HG03378 (cell line): ENCODE data around the gene TERT.

Experiments used
- ATAC-seq: cut with Tn5 transposase; IDR thresholded peaks from one replicate; pipeline ENCODE4 v1.9.1; 2021; ENCODE audit warnings: mild to moderate bottlenecking, moderate library complexity; ENCODE audit not compliant: unreplicated experiment

TERT gene

DNA sequence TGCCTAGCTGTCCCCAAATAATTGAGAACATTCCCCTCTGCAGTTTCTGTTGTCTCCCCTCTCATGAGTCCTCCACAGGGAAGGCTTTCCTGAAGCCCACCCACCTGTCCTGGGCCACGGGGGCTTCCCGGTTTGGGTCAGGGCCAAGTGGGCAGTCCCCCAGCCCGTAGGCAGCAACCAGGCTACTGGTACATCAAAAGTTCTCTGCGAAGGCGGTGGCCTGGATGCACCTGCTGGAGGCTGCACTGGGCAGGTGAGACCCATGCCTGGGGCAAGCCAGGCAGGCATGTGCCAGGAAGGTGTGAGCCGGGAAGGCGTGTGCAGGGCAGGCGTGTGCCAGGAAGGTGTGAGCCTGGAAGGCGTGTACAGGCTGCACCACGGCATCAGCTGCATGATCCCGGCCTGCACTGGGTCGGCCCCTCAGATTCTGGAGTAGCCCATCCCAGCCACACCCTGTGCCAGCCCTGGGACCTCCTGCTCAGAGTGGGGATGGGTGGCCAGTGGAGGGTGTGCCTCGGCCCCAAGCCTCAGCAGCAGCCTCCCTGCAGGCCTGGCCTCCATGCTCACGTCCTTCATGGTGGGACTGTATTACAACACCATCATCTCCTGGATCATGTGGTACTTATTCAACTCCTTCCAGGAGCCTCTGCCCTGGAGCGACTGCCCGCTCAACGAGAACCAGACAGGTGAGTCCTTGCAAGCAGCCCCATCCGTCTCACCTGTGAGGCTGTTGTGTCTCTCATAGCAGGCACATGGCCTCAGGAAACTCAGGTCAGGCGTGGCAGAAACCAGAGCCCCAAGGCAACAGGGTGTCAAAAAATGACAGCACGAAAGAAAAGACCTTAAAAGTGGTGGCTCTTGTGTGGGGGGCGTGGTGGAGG, 84.7 kb downstream of the TERT start:
- ATAC-seq = no peak

DNA sequence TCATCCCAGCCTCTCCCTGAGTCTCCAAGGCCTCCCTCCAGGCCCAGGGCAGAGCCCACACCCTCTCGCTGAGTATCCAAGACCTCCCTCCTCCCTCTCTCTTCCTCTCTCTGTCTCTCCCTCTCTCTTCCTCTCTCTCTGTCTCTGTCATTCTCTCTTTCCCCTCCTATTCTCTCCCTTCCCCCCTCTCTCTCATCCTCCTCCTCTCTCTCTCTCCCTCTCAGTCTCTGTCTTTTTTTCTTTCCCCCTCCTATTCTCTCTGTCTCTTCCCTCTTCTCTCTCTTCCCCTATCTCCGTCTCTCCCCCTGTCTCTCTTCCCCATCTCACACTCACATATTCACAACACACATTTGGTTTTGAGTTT, 85.4 kb downstream of the TERT start:
- no peak for ATAC-seq

DNA sequence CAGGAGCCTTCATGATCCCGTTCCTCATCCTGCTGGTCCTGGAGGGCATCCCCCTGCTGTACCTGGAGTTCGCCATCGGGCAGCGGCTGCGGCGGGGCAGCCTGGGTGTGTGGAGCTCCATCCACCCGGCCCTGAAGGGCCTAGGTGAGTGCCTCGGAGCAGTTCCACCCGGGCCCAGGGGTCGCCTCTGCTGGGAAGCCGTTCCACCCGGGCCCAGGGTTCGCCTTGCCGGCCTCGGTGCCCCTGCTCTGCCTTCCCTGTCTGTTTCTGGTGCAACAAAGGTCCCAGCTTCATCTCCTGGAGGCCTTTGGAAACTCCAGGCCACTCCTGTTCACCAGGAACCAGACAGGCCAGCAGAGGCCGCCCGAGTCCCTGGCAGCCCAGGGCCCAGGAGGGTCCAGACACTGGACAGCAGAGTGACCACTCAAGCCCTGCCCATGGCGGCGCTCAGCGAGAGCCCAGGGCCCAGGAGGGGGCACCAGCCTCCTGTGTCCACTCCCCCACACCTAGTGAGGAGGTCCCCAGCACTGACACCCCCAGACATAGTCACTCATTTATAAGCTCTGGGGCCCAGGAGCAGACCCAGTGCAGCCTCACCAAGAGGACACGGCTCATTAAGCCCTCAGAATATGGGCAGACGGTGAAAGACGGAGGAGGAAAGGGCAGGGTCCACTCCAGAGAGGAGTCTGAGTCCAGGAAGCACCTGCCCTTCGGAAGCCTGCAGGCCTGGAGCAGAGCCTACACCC, 86.0 kb downstream of the TERT start:
- ATAC-seq = no peak

DNA sequence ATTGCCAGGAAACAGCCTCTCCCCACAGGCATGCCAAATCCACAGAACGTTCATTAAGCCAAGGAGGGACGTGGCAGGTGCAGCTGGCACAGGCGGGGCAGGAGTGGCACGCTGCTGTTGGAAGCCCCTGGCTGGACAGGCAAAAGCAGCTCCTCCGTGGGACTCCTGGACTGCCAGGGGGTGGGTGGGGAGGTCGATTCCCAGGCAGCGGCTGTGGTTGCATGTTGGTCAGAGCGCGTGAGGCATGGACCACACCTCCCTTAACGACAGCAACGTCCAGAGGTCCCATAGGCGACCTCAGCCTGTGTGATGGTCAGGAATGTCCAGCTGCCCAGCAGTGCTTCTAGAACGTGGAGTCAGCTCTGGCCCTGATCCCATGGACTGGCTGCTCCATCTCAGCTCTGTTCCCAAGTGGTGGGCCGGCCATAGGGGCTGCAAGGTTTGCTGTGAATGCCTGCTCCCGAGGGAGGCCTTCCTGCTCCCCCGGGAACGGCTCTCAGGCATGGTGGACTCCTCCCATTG, 86.6 kb downstream of the TERT start:
- ATAC-seq = no peak

DNA sequence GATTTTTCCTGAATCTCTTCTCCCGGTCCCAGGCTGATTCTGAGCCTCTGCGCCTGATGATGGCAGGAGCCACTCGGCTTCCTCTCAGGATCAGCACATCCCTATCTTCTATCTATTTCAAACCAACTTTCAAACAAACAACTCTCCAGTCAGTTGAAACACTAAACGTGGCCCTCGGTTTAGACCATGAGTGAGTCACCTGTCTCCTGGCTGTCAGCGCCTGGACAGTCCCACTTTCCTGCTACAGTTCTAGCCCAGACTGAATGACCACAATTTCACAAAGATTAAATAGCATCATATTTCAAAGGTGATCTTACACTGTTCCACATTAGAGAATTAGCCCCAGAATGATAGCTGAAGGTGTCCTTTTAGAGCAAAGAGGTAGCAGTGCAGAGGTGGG, 87.3 kb downstream of the TERT start:
- ATAC-seq = no peak

DNA sequence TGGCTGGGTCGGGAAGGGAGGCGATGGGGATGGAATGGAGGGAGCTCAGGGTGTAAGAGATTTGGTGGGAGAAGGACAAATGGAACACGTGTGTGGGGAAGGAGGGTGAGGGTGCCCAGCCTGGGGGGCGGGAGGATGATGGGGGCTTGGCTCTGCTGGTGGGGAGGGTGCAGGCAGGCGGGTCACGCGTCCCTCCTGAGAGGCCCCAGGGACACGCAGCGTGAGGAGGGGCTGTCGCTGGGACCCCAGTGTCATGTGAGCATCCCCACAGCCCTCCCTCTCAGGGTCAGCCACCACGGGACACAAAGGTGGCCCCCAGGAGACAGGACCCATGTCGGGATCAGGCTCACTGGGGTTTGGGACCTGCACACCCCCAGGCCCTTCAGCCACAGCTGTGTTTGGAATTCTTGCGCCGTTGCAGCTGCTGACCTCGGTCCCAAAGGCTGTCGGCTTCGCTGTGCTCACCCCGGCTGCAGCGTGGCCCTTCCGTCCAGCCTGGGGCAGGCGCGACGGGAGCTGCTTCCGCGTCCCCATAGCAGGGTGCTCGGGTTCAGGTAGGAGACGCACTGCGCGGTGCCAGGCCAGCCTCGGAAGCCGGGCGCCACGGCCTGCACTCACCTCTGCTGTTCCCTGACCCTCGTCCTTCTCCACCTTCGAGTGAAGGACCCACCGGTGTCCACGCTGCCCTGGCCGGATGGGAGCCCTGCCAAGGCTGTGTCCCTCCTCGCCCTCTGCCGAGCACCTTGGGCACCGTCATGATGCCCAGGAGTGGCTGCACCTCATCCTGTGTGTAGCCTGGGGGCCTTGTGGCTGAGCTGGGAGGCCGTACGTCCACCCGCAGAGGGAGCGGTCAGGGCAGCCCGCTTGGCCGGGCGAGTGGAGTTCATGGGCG, 88.1 kb downstream of the TERT start:
- ATAC-seq = no peak

DNA sequence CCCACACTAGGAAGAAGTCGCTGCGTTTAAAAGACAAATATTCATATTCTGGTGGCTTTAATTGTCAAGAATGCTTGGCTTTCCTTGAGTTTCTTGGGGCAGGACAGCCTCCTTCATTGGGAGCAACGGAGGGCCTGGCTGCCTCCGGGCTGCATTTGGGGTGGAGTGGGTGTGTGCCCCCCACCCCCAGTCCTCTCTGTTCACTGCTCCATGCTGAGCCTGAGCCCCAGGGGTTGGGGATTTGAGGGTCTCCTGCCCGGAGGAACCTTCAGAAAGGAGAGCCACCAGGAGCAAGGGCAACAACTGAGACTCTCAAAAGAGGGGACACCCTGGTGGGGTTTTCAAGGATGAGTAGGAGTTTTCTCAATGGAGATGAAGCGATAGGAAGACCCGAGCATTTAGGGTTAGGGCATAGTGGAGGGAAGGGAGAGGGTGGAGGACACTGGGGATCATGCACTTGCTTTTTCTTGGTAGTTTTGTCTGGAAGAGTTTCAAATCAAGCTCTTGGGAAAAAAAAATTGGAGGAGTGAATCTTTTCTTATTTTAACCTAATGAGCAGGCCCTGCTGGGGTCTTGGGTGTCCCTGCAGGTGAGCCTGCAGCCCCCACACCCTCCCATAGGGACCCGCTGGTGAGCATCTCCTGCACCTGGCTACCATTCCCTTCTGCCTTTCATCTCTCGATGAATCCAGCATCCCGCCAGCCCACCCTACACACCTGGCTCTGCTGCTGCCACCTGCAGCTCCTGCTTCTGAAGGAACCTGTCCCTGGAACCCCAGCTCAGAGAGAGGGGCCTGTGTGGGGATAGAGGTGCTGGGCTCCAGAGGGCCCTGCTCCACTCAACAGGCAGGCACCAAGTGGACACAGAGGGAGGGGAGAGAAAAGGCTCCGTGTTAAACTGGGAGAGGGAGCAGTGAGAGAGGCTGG, 89.3 kb downstream of the TERT start:
- no peak for ATAC-seq

DNA sequence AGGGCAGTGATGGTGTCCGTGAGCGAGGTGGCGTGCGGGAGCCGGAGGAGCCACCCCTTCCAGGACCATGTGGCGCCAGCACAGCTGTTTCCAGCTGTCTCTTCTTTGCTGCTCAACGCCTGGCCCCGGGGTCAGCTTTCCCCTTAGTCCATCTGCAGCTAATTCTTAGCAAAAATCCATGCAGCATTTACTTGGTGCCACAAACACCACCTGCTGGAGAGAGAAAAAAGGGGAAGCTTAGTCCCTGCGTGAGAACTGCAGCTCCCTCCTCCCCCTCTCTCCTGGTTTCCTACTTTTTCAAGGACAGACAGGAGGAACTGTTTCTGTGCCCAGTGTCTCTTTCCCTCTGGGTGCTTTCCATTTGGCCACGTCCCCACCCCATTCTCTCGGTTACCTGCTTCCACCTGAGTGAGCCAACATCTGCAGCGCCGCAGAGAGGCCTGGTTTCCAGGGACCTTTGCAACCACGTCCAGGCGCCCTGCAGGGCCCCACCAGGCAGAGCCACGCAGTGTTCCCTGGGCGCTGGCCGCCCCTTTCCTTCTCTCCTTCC, 90.1 kb downstream of the TERT start:
- ATAC-seq = no peak

DNA sequence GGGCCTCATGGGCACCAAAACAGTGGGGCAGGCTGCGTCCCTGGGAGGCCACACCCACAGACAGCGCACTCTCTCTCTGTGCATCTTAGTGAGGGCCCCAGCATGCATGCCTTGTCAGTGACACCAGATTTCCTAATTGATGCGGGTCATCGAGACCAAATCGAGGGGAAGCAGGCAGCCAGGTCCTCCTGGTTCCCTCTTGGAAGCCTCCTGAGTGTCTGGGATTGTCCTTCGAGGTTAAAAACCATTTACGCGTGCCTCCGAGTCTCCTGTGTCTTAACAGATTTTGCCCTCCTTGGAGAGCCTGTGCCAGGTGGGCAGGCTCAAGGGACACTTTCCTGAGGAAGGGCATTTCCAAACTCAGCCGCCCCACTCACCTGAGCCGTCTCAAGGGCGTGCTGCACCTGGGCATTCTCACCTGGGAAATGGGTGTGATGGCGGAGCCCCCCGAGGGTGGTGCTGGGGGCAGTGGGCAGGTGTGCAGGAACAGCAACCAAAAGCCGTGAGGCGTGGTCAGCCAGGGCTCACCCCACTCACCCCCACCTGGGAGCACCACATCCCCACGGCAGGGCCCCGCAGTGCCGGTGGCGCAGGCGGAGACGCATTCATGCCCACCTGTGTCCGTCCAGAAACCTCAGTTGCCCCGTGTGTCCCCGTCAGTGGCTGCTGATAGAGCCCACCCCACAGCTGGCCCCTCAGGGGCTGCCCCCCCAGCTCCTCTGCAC, 90.7 kb downstream of the TERT start:
- ATAC-seq = no peak

DNA sequence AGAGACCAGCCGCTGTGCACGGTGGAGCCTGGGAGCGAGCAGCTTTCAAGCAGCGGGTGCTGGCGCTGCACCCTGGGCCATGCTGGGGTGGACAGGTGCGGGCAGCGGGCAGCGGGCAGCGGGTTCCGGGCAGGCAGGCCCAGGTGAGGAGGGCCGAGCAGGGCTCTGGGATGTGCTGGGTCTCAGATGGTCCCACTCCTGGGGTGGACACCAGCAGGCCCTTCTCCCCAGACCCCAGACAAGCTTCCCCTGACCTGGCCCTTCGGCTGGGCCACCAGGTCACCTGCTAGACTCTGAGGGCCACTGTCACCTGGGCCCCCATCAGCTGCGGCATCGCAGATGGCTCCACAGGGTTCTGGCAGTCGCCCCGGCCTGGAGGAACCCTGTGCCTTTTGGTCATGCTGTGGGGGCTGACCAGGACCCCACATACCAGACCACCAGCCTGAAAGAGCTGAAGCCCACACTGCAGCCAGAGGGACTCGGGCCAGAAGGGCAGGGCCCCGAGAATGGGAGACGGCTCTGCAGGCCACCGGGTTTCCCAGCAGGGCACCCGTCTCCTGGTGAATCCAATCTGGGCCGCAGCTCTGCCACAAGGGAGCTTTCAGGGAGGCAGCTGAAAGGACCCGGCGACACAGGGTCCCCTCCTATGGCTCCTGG, 91.4 kb downstream of the TERT start:
- no peak for ATAC-seq
